GM21529 (cell line): ENCODE data around the gene APLP1.
A peak's percentile ranks its signal among the peaks of the same experiment; 100 is the strongest.
"Not testable (repeated sequence)": the region's sequence is repeated elsewhere in the genome, so short reads cannot be mapped to it uniquely, and the experiment has no call there.

Source experiments
- ATAC-seq: cut with Tn5 transposase; IDR thresholded peaks from one replicate; pipeline ENCODE4 v1.9.1; 2021; ENCODE audit not compliant: unreplicated experiment

Gene APLP1

GRCh38 chr19:35903550-35904179, 35.3 kb downstream of the APLP1 start:
- ATAC-seq: peak; percentile 46

DNA sequence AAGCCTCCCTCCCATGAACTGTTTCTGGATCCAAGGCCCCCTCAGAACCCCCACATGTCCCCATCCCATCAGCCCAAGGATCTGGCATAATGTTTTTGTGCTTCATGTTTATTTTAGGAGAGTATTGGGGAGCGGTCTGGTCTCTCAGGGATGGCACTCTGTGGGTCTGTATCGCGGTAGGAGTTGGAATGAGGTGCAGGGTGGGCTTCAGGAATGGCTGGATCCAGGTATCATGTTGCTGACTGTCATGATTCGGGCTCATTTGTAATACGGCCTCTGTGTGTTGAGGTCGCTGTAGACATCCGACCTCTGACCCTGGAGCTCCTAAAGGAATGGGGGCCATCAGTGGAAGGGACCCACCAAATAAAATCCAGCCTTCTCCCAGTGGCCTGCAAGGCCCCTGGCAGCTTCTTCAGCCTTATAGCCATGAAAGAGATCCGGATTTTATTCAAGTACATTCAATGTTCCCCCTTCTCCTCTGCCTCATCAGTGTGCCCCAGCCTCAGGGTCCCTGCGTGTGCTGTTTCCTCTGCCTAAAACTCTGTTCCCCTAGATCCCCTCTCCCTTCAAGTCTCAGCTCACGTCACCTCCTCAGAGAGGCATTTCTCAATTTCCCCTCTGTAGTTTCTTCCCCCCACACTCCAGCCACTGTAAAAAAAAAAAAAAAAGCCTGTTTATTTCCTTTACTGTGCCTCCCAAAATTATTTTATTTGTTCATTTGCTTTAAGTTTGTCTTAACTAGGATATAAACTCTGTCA, 36.1 kb downstream of the APLP1 start:
- no peak for ATAC-seq

DNA sequence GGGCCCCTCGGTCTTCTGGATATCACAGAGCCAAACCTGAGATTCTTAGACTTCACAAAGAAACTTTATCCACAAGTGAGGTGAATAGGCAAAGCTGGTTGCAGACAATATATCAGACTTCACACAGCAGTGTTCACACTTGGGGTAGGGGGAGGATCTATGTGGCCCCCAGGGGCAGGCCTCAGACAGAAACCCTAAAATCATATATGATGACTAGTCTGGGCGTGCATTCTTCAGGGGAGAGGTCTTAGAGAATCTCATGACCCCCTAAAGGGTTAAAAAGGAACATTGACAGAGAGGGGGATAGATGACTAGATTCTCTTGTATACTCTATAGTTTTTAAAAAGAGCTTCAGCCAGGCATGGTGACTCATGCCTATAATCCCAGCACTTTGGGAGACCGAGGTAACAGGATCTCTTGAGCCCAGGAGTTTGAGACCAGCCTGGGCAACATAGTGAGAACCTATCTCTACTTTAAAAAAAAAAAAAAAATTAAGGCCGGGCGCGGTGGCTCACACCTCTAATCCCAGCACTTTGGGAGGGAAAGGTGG, 36.9 kb downstream of the APLP1 start:
- ATAC-seq: no peak

DNA sequence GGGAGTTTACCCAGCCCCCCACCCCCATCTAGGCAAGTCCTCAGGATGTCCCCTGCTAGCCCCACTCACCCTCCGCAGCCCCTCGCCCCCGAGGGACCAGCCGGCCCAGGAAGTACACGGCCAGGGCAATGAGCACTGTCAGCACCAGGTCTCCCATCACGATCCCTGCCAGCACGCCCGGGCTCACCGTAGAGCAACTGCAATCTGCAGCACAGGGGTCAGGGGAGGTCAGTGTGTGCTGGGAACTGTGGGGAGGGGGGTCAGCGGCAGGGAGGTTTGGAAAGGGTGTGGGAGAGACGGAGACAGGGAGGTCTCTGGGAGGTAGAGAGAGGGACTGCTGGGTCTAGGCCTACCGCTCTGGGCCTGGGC, 39.0 kb downstream of the APLP1 start:
- ATAC-seq: no peak

DNA sequence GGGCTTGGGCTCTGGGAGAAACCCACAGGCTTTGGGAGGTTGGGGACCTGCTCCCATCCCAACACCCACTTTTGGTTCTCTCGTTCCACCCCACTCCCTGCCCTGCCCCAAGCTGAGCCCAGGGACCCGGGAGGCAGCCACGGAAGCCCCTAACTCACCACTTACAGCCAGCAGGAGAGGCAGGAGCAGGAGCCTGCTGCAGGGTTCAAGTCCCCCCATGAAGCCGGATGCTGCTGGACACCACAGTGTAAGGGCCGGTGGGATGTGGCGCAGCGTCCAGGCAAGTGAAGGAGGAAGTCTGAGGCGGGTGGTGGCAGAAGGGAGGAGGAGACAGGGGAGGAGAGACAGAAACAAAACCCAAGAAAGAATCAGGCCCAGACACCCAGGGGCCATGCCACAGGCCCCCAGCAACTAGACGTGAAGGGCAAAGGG, 39.7 kb downstream of the APLP1 start, which contains the start of gene TYROBP:
Gene TYROBP (minus strand): TSS at position 286 of the 432 bp plus-strand sequence. CDS start 67 bp downstream, at position 219.
- no peak for ATAC-seq

GRCh38 chr19:35908973-35909683, 40.8 kb downstream of the APLP1 start:
- ATAC-seq: no peak

GRCh38 chr19:35909684-35910035, 41.3 kb downstream of the APLP1 start:
- no peak for ATAC-seq

- ATAC-seq: not testable (repeated sequence)
Observed at GRCh38 chr19:35910355-35910754, 42.0 kb downstream of the APLP1 start.

GRCh38 chr19:35911173-35911572, 42.8 kb downstream of the APLP1 start:
- ATAC-seq: no peak

DNA sequence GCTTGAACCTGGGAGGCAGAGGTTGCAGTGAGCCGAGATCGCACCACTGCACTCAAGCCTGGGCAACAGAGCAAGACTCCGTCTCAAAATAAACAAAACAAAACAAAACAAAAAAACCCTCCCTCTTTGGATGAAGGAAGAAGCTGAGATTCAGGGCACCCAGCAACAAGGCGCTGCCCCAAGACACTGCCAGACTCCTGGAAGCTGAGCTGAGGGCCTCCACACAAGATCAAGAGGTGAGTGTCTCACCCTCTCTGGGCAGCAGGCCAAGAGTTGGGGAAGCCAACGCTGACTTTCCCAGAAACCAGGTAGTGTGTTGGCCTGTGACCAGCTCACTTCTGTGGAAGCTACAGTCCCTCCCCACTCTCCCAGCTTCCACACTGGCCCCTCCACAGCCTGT, 43.4 kb downstream of the APLP1 start:
- ATAC-seq: no peak

- ATAC-seq: no peak
Observed at GRCh38 chr19:35913589-35913988, 45.2 kb downstream of the APLP1 start.

DNA sequence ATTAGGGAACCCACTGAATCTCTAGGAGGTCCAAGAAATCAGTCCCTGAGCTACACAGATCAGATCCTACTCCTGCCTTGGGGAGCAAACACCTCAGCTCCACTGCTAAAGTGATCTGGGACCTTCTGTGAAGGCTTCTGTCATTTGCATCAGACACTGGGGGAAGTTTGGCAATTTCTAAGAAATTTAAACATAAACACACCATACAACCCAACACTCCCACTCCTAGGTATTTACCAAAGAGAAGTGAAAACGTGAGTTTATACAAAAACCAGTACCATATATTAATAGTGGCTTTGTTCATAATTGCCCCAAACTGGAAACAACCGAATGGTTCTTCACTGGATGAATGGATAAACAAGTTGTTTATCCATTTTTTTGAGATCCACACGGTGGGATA, 47.1 kb downstream of the APLP1 start:
- ATAC-seq: no peak

GRCh38 chr19:35919306-35919705, 50.9 kb downstream of the APLP1 start:
- no peak for ATAC-seq

DNA sequence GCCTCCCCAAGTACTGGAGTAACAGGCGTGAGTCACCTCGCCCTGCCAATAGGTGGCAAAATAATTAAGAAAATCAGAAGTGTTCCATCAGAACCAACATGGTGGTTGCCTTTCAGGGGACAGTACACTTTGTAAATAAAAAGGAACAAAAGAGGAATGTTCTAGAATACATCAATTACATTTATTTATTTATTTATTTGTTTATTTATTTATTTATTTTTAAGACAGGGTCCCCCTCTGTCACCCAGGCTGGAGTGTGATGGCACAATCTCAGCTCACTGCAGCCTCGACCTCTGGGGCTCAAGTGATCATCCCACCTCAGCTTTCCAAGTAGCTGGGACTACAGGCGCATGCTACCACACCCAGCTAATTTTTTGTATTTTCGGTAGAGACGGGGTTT, 52.6 kb downstream of the APLP1 start:
- no peak for ATAC-seq

DNA sequence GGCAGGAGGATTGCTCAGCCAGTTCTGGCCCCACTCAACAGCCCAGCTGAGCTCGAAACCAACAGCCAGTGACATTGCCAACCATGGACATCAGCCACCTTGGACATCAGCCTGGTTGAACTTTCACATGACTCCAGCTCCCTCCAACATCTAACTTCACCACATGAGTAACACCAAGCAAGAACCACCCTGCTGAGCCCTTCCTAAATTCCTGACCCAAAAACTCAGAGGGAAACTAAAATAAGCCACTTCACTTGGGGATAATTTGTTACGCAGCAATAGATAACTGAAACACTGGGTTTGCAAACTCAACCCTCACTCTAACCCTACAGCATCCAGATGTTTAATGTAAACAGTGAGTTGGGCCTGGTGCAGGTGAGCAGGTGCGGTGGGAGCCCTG, 57.1 kb downstream of the APLP1 start:
- no peak for ATAC-seq

- ATAC-seq: no peak
Observed at GRCh38 chr19:35928507-35928906, 60.1 kb downstream of the APLP1 start.
